ENCODE results near the gene LMOD1. TPM values are rescaled to one million over a fixed set of nuclear protein-coding genes. Genes with fewer than 3 reads are reported as not detected.
A peak's percentile ranks its signal among the peaks of the same experiment; 100 is the strongest.

Gene LMOD1
- polyA plus RNA-seq, 3 donors = not detected

DNA sequence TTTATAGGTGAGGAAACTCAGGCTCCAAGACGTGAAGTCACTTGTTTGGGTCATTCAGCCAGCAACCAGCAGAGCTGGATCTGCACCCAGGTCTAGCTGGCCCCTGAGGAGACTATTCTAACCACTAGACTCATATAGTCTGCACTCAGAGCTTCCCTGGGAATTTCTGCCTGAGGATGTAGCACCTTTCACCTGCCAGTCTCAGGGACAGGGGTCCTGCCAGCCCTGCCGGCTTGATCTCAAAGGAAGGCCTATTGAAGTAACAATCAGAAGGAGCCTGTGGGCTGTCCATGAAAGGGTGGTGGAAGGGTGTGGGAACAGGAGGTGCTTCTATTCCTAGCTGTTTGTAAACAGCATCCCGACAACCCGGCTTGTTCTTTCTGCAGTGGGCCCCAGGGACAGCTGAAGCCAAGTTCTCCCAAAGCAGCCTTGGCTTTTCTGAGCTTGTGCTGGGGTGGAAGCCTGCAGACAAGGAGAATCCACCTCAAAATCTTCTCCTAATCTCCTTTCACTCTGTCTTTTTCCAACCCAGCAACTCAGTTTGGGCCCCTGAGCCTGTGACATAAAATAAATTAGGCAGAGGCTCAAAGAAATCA lies 7.8 kb downstream of the LMOD1 start:
- Histone ChIP-seq H3K4me2 (replicated peaks; ENCODE audit: extremely low read depth, low read length, poor library complexity, severe bottlenecking) (no peak overlapping the region), H4K20me1 (ENCODE audit: insufficient read depth, low read length) (no peaks in the 10 kb centered on the region), H3K79me2 (ENCODE audit: insufficient read depth, low read length) (no peaks in the 10 kb centered on the region), H3K4me3 (replicated peaks in 1 of 3; ENCODE audit: low read depth in 2 of 3, low read length in 3 of 3) (no peak overlapping the region), H3K4me1 (ENCODE audit: control insufficient read depth in 1 of 2, insufficient read depth in 2 of 2, low read length in 2 of 2) (no peaks in the 10 kb centered on the region), H3K27ac (ENCODE audit: low read depth in 1 of 2, low read length in 2 of 2) (no peak overlapping the region), H3K36me3 (replicated peaks in 1 of 2; ENCODE audit: control insufficient read depth in 1 of 2, insufficient read depth in 2 of 2, low read length in 2 of 2) (no peaks in the 10 kb centered on the region), H3K9me3 (replicated peaks in 1 of 2; ENCODE audit: control insufficient read depth in 1 of 2, insufficient read depth in 1 of 2, low read length in 2 of 2) (no peaks in the 10 kb centered on the region), H3K9ac (ENCODE audit: insufficient read depth, low read length, poor library complexity, severe bottlenecking) (no peak overlapping the region), H3K27me3 (ENCODE audit: control insufficient read depth in 2 of 2, insufficient read depth in 2 of 2, low read length in 2 of 2) (peaks cover 0 to 10% of the 10 kb centered on the region in 2 donors), H2AFZ (ENCODE audit: insufficient read depth, low read depth, low read length, poor library complexity, severe bottlenecking) (peak overlapping the region; percentile 13)
- Mint-ChIP-seq H3K36me3 (no peaks in the 10 kb centered on the region), H3K27ac (peak overlapping the region in 1 of 7 donors; percentile 8), H3K27me3 (ENCODE audit: low read depth in 3 of 3) (peaks cover 11 to 17% (median 12%) of the 10 kb centered on the region in 3 donors), H3K9me3 (no peaks in the 10 kb centered on the region), H3K4me3 (no peak overlapping the region), H3K4me1 (peaks cover 4% of the 10 kb centered on the region)
- no peak for DNase-seq
- no peak for TF ChIP-seq CTCF (IDR thresholded peaks at IDR 0.05)
- 96% methylated on average over 3 of the region's 4 CpGs for WGBS (ENCODE audit: insufficient coverage)
- intact Hi-C loops (cut with micrococcal nuclease) = no loop called here

DNA sequence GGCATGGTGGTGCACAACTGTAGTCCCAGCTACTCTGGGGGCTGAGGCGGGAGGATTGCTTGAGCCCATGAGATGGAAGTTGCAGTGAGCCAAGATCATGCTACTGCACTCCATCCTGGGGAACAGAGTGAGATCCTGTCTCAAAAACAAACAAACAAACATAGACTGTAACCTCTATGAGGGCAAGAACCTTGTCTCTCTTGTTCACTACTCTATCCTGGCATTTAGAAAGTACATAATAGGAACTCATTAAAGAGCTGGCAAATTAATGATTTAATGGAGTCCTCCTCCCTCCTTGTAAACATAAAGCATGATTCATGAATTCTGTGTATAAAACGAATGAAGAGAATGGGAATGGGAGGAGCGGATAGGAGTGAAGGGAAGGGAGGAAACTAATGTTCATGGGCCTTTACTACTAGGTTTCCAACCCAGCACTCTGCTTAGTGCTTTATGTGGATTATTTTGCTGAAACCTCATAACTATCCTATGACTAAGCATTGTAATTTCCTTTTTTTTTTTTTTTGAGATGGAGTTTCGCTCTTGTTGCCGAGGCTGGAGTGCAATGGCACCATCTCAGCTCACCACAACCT lies 8.6 kb downstream of the LMOD1 start:
- Histone ChIP-seq H3K27me3 (ENCODE audit: control insufficient read depth in 2 of 2, insufficient read depth in 2 of 2, low read length in 2 of 2) (peaks cover 0 to 10% of the 10 kb centered on the region in 2 donors), H3K4me3 (replicated peaks in 1 of 3; ENCODE audit: low read depth in 2 of 3, low read length in 3 of 3) (no peak overlapping the region), H2AFZ (ENCODE audit: insufficient read depth, low read depth, low read length, poor library complexity, severe bottlenecking) (no peak overlapping the region), H3K36me3 (replicated peaks in 1 of 2; ENCODE audit: control insufficient read depth in 1 of 2, insufficient read depth in 2 of 2, low read length in 2 of 2) (no peaks in the 10 kb centered on the region), H4K20me1 (ENCODE audit: insufficient read depth, low read length) (no peaks in the 10 kb centered on the region), H3K4me1 (ENCODE audit: control insufficient read depth in 1 of 2, insufficient read depth in 2 of 2, low read length in 2 of 2) (no peaks in the 10 kb centered on the region), H3K9me3 (replicated peaks in 1 of 2; ENCODE audit: control insufficient read depth in 1 of 2, insufficient read depth in 1 of 2, low read length in 2 of 2) (no peaks in the 10 kb centered on the region), H3K79me2 (ENCODE audit: insufficient read depth, low read length) (no peaks in the 10 kb centered on the region), H3K9ac (ENCODE audit: insufficient read depth, low read length, poor library complexity, severe bottlenecking) (no peak overlapping the region), H3K27ac (ENCODE audit: low read depth in 1 of 2, low read length in 2 of 2) (no peak overlapping the region), H3K4me2 (replicated peaks; ENCODE audit: extremely low read depth, low read length, poor library complexity, severe bottlenecking) (no peak overlapping the region)
- no CpG with 5 or more reads among the region's 5 CpGs for WGBS (ENCODE audit: insufficient coverage)
- peaks cover 9 to 20% (median 12%) of the 10 kb centered on the region in 3 donors for H3K27me3 Mint-ChIP-seq (ENCODE audit: low read depth in 3 of 3)
- TF ChIP-seq CTCF (IDR thresholded peaks at IDR 0.05) = no peak
- H3K27ac Mint-ChIP-seq = peak overlapping the region in 1 of 7 donors; percentile 8
- H3K9me3 Mint-ChIP-seq = no peaks in the 10 kb centered on the region
- peaks cover 4% of the 10 kb centered on the region for H3K4me1 Mint-ChIP-seq
- H3K4me3 Mint-ChIP-seq = no peak overlapping the region
- no peak for DNase-seq
- no peaks in the 10 kb centered on the region for H3K36me3 Mint-ChIP-seq
- intact Hi-C loops (cut with micrococcal nuclease) = no loop called here

Measured in CD14-positive monocyte (primary cell).